ENCODE data around the gene POU2AF3. TPM values are rescaled to one million over a fixed set of nuclear protein-coding genes. Genes with fewer than 3 reads are reported as not detected.

Gene POU2AF3
- total and polyA plus RNA-seq, 2 of the 4 experiments (the other 2 are of a cell fraction) = 0.17 TPM; not detected in 1

DNA sequence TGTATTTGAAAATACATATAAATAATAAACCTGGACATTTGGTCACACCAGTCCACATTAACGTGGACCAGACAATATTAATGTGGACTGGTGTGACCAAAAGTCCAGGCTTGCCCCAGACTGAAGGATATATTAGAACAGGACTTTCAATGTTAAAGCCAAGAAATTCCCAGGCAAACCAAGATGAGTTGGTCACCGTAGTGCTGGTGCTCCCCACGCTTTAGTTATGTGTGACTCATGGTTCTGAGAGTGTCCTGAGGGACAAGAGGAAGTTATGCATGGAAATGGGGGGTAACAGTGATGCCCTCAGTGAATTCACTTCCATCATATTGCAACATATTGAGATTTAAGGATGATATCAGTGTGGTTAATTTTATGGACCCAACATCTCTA lies 49.4 kb downstream of the POU2AF3 start:
- Histone ChIP-seq H3K4me3 (ENCODE audit: insufficient read depth, low read depth, low read length) (no peak overlapping the region), H4K5ac (ENCODE audit: low read depth, low read length) (no peak overlapping the region), H2AFZ (replicated peaks; ENCODE audit: low read length, poor library complexity) (no peak overlapping the region), H4K8ac (ENCODE audit: low read depth in 2 of 2, low read length in 2 of 2) (no peak overlapping the region), H3K9me1 (ENCODE audit: insufficient read depth, low read length) (no peaks in the 10 kb centered on the region), H3K27ac (ENCODE audit: insufficient read depth, low read length) (no peak overlapping the region), H2BK20ac (ENCODE audit: low read depth, low read length) (no peak overlapping the region), H3K9me3 (ENCODE audit: control insufficient read depth, insufficient read depth, low read length) (no peaks in the 10 kb centered on the region), H3K36me3 (ENCODE audit: control insufficient read depth, insufficient read depth, low read length) (no peaks in the 10 kb centered on the region), H3K79me1 (ENCODE audit: low read depth in 1 of 2, low read length in 2 of 2) (no peaks in the 10 kb centered on the region), H4K20me1 (ENCODE audit: insufficient read depth, low read length) (no peaks in the 10 kb centered on the region), H4K91ac (ENCODE audit: insufficient read depth, low read depth, low read length) (no peak overlapping the region), H3K56ac (ENCODE audit: extremely low read depth, insufficient read depth, low read length) (no peak overlapping the region), H3K4me2 (ENCODE audit: low read depth, low read length) (no peak overlapping the region), H3K23ac (ENCODE audit: low read depth, low read length) (no peak overlapping the region), H2AK9ac (replicated peaks; ENCODE audit: low read depth, low read length, poor library complexity) (no peak overlapping the region), H3K18ac (ENCODE audit: low read depth, low read length) (no peak overlapping the region), H2AK5ac (ENCODE audit: low read depth, low read length) (no peak overlapping the region), H2BK120ac (ENCODE audit: low read depth, low read length) (no peak overlapping the region), H3K4me1 (ENCODE audit: control insufficient read depth, insufficient read depth, low read length) (no peaks in the 10 kb centered on the region), H2BK5ac (ENCODE audit: low read depth, low read length, poor library complexity, severe bottlenecking) (no peak overlapping the region), H3K9ac (ENCODE audit: low read depth, low read length) (no peak overlapping the region), H3K4ac (ENCODE audit: low read depth, low read length) (no peak overlapping the region), H3K27me3 (ENCODE audit: control insufficient read depth, insufficient read depth, low read length) (peaks cover 16% of the 10 kb centered on the region), H2BK15ac (ENCODE audit: low read depth, low read length) (no peak overlapping the region), H3K14ac (replicated peaks; ENCODE audit: low read depth, low read length) (no peak overlapping the region)
- ATAC-seq (ENCODE audit: low read depth) (no peak), DNase-seq (peak; percentile 28)
- in situ Hi-C loops (cut with MboI; ENCODE audit: low sequenced_read_pairs) (no loop called here), dilution Hi-C loops (cut with HindIII; ENCODE audit: low sequenced_read_pairs, unreplicated experiment) (no loop called here), intact Hi-C loops (cut with micrococcal nuclease) (no loop called here)
- ChIA-PET CTCF (no interaction called here), POLR2A (ENCODE audit: unreplicated experiment) (no interaction called here)
- BruUV-seq (replicated peaks) = no TSS peak
- TF ChIP-seq, protein P1, sequence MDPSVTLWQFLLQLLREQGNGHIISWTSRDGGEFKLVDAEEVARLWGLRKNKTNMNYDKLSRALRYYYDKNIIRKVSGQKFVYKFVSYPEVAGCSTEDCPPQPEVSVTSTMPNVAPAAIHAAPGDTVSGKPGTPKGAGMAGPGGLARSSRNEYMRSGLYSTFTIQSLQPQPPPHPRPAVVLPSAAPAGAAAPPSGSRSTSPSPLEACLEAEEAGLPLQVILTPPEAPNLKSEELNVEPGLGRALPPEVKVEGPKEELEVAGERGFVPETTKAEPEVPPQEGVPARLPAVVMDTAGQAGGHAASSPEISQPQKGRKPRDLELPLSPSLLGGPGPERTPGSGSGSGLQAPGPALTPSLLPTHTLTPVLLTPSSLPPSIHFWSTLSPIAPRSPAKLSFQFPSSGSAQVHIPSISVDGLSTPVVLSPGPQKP (IDR thresholded peaks at IDR 0.05; ENCODE audit: borderline replicate concordance, low read depth, low read length) = no peak
- TF ChIP-seq CEBPB (IDR thresholded peaks at IDR 0.05; ENCODE audit: low read depth, low read length) = peak; percentile 50; the same call in 1 of the 2 replicates
- no CpG with 5 or more reads among the region's 3 CpGs for WGBS, 2 experiments (ENCODE audit: extremely low coverage in 2 of 2, insufficient read length in 1 of 2)

Data from IMR-90 (cell line).